HG03460 (cell line): ENCODE data around the gene NCOR1.
"Not testable (repeated sequence)": the region's sequence is repeated elsewhere in the genome, so short reads cannot be mapped to it uniquely, and the experiment has no call there.

Source experiments
- ATAC-seq: cut with Tn5 transposase; IDR thresholded peaks from one replicate; pipeline ENCODE4 v1.9.1; 2021; ENCODE audit not compliant: unreplicated experiment

The NCOR1 gene

DNA sequence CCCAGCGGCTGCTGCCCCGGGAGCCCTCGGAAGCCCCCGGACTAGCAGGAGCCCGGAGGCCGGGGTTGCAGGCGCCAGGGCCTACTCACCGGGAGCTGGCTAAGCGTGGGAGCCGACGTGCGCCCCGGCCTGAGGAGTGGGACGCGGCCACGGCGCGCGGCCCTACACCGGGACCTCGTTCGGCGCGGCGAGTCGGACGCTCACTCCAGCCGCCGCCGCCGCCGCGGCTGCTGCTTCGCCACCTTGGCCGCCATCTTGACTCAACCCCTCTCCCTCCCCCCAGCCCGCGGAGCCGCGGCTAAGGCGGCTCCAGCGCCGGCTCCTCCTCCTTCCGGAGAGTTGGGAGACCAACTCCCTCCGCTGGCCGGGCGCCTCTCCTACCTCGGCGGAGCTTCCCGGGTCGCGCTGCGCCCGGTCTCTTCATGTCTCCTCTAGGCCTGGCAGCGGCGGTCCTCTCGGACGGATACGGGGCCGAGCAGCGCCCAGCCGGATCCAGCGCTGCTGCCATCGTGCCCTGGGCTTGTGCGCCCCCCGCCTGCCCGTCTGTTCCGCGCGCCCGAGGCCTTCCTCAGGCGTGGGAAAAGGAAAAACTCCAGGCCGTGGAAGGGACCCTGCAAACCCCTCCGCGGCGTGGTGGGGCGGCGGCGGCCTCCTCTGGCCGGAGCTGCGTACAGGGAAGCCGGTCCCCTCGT is at the start of gene NCOR1:
TSS of gene NCOR1 (minus strand) at position 262 of the 692 bp plus-strand sequence. CDS start 20,965 bp downstream, outside the sequence.
- peak; percentile 62 for ATAC-seq

DNA sequence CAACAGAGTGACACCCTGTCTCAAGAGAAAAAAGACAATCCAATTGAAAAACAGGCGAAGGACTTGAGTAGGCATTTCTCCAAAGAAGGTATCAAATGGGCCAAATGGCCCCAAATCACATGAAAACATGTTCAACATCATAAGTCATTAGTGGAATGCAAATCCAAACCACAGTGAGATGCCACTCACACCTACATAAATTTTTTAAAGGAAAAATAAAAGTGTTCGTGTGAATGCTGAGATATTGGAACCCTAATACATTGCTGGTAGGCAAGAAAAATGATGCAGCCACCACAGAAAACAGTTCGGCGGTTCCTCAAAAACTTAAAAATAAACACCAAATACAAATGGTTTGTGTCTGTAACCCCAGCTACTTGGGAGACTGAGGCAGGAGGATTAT is 46.9 kb upstream of the NCOR1 start:
- ATAC-seq = no peak

DNA sequence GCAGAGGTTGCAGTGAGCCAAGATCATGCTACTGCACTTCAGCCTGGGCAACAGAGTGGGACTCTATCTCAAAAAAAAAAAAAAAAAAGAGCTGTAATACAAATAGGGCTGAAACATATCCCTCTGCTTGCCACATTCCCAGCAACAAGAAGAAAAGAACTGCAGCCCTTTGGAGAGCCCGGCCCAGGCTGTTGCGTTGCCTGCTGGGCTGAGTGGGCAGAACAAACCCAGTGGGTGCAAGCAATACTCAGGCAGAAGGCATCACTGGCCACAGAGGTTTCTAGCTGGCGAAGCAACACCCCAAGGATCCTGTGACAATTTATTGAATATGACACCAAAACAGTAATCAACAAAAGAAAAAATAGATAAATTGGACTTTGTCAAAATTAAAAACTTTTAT is 45.7 kb upstream of the NCOR1 start:
- ATAC-seq = no peak

DNA sequence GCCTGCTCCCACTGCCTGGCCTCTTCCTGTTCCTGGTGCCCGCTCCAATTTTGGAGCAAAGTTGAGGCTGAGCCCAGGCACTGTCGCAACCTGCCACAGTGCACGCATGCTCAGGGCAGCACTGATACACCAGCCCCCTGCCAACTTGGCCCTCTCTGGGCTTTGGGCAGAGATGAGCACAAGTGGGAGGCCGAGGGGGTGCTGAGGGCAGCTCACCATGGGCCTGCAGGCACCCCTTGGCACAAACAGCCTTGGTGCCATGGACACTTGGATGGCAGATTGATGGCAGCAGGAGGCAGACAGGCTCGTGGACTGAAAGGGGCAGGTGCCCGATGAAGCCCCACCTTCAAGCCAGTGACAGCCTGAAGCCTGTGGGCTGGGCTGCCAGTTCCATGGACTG is 44.6 kb upstream of the NCOR1 start:
- no peak for ATAC-seq

DNA sequence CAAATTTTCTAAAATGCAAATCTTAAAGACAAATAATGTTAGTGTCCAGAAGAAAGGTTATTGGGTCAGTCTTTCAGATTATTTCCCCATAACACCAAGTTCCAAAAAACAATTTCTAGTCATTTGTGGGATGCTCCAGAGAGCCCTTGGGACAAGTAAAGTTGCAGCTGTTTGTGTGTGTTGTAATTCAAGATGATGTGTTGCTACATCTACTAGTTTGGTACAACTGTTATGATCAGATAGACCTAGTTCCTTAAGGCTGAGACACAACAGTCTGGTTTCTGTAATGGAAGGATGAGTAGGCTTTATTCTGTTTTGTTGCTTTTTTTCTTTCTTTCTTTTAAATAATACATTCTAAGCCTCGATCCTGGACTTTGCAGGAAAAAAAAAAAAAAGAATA is 43.6 kb upstream of the NCOR1 start:
- no peak for ATAC-seq

DNA sequence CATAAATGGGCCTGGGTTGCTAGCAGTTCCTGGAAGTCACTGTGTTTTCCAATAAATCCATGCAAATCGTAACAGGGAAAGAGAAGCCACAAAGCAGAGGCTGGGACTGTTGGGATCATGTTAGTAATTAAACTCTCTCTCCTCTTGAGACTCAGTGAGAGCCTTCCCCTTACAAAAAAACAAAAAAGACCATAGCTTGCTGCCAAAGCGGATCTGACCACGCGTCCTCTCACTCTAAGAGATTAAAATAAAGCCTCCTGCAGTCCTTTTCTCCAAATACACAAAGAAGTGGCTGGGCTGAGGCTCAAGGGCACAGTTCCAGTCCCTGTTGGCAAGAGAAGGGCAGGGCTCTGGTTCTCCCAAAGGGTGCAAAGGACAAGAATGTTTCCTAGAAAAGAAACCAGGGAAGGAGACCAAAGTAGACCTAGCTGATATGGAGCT is 40.2 kb upstream of the NCOR1 start:
- no peak for ATAC-seq

DNA sequence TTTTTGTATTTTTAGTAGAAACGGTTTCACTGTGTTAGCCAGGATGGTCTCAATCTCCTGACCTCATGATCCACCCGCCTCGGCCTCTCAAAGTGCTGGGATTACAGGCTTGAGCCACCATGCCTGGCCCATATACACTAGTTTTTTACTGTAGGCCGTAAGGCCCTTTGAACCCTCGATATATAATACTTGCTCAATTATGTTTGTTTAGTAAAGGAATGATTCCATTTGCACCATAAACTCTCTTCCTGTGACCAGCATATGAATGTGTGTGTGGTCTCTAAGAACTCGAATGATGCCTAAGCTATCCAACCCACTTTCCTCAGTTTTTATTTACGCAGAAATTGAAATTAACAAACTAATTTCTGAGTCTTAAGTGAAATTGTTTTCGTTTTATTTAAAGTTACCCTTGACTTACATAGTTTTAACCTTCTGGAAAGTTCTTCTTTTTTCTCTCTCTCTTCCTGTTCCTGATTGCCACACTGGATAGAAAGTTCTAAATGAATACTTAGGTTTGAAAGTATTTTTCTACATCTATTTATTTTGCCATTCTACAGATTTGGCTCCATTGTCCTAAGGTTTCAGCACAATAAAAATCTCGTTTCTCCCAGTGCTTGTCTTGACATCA is 39.6 kb upstream of the NCOR1 start:
- ATAC-seq = no peak

DNA sequence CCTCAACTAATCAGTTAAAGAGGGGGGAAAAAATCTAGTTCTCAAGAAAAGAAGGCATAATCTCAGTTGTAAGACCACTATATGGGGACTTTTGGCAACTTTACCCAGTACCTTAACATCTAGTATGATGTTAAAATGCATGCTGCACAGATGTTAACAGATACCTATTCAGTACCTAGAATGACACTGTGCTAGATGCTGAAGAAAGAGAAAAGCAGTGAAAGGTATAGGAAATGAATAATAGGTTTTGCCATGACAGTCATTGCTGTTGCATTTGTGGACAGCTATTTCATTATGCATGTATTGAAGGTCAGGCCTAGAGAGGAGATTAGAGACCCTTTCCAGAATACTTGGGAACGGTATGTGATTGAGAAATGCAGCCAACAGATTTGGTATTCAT is 36.2 kb upstream of the NCOR1 start:
- no peak for ATAC-seq

DNA sequence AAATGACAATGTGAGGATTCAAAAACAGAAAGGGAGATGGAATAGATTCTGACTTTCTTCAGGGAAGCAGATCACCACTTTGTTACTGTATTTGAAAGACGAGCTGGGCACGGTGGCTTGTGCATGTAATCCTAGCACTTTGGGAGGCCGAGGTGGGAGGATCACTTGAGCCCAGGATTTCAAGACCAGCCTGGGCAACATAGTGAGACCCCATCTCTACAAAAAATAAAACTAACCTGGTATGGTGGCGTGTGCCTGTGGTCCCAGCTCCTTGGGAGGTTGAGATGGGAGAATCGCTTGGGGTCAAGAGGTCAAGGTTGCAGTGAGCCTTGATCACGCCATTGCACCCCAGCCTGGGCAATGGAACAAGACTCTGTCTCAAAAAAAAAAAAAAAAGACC is 35.7 kb upstream of the NCOR1 start:
- no peak for ATAC-seq

DNA sequence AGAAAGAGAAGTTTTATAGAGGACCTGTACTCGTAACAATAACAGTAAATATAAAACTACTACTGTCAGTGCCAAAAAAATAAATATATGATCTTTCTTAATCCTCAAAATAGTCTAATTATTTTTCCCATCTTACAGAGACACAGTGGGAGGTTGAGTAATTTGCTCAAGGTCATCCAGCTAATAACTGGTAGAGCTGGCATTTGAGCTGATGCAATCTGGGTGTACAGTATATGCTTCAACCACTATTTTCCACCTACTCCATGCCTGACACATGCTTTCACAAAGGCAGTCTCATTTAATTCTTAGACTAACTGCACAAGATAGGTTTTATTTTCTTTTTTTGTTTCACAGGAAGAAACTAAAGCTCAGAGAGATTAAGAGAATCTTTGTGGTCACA is 35.3 kb upstream of the NCOR1 start:
- no peak for ATAC-seq

DNA sequence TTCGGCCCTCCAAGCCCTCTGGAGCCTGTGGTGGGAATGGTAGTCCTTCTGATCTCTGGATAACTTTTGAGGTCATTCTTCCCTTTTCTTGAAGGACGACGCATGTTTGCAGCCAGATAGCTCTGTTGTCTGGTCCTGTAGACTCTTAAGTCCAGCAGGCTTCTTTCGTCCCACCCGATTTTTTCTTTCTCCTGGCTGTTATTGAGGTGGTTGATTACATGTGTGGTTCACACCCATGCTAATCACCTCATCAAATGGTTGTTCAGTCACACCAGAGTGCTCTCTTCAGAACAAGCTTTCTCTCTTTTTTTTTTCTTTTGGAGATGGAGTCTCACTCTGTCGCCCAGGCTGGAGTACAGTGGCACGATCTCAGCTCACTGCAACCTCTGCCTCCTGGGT is 32.3 kb upstream of the NCOR1 start:
- no peak for ATAC-seq

DNA sequence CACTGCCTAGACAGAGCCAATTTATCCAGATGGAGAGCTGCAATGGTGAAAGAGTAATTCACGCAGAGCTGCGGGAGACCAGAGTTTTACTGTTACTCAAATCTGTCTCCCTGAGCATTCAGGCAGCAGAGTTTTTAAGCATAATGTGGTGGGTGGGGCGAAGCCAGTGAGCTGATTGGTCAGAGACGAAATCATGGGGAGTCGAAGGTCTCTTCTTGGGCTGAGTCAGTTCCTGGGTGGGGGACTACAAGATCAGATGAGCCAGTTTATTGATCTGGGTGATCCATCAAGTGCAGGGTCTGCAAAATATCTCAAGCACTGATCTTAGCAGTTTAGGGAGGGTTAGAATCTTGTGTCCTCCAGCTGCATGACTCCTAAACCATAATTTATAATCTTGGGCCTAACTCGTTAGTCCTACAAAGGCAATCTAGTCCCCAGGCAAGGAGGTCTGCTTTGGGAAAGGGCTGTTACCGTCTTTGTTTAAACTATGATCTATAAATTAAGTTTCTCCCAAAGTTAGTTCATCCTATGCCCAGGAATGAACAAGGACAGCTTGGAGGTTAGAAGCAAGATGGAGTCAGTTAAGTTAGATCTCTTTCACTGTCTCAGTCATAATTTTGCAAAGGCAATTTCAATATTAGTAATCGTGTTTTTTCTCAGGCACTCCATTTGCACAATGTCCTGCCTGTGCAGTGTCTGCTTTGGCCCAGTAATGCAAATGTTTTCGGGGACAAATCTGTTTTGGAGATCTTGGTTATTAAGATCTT is 28.6 kb upstream of the NCOR1 start:
- no peak for ATAC-seq

DNA sequence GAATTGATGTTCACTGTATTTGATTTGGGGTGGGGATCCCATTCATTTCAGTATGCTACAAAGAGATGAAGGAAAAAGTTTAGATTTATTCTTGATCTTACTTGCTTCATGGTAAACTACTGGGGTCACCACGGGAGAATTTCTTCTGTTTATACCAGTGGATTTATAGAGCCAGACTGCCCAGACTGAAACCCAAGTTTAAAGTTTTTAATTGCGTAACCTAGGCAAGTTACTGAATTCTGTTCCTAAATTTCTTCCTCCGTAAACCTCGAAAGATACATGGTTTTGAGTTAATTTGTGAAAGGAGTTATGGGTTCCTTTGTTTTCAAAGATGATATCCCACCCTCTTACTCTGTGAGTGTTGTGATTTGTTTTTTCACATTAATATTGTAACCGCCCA is 28.1 kb upstream of the NCOR1 start:
- ATAC-seq = no peak

DNA sequence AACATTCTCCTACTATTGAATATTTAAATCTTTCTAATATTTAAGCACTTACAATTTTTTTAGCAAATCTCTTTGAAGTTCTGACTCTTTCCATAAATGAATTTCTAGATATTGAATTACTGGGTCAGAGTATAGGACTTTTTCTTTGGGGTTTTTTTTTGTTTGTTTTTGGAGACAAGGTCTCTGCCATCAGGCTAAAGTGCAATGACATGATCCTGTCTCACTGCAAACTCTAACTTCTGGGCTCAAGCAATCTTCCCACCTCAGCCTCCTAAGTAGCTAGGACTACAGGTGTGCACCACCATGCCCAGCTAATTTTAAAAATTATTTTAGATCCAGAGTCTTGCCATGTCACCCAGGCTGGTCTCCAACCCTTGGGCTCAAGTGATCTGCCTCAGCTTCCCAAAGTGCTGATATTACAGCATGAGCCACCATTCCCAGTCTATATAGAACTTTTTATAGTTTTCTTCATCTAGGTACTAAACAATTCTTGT is 26.6 kb upstream of the NCOR1 start:
- ATAC-seq = no peak

DNA sequence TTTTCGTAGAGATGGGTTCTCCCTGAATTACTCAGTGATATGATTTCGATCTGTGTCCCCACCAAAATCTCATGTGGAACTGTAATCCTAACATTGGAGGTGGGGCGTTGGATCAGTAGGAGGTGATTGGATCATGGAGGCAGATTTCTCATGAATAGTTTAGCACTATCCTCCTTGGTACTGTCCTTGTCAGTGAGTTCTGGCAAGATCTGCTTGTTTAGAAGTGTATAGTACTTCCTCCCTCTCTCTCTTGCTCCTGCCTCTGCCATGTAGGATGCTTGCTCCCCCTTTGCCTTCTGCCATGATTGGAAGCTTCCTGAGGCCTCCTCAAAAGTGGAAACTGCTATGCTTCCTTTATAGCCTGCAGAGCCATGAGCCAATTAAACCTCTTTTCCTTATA is 24.6 kb upstream of the NCOR1 start:
- ATAC-seq = no peak

DNA sequence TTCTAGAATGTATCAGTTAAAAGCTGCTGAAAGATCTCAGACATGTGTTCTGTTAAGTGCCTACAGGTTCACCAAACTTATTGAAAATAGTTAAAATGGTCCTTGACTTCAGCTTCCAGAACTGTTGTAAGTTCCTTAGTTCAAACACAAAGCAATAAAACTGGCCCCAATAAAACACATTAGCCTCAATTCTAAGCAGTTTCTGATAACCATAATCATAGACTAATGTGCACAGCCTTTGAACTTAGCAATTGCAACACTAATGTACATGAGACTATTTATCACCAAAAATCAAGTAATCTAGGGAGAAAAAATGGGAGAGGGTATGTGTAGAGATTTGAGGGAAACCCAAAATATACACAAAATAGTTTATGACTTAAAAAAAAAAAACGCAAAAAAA is 17.1 kb upstream of the NCOR1 start:
- ATAC-seq = no peak

DNA sequence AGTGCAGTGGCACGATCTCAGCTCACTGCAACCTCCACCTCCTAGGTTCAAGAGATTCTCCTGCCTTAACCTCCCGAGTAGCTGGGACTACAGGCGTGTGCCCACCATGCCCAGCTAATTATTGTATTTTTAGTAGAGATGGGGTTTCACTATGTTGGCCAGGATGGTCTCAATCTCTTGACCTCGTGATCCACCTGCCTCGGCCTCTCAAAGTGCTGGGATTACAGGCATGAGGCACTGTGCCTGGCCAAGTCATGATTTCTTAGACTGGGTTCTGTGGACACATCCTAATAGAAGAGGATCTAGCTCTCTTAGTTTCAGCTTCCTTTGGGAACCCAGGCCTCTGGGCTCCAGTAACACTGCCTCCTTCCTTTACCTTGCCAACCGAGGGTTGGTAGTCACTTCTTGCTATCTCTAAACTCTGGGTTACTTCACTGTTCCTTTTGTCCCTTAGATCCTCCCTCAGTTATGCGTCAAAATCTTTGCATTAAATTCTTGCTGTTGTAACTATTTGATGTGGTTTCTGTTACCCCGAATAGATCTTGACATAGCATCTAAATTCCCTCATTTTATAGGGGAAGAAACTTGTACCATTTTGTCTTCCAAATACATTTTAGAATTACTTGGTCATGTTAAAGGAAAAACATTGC is 14.7 kb upstream of the NCOR1 start:
- ATAC-seq = not testable (repeated sequence)

DNA sequence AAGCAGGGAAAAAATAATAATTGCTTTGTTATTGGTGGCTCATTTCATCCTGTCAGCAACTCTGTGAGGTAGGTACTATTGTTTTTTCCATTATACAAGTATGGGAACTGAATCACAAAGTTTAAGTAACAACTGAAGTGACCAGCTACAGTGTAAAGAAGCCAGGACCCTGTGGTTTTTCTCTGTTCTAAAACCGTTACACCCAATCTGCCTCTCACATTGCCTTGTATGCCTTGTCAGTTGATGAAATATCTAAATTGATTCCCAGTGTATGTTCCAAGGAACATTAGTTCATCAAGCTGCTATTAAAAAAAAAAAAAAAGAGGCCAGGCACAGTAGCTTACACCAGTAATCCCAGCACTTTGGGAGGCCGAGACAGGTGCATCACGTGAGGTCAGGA is 7.1 kb upstream of the NCOR1 start:
- no peak for ATAC-seq

DNA sequence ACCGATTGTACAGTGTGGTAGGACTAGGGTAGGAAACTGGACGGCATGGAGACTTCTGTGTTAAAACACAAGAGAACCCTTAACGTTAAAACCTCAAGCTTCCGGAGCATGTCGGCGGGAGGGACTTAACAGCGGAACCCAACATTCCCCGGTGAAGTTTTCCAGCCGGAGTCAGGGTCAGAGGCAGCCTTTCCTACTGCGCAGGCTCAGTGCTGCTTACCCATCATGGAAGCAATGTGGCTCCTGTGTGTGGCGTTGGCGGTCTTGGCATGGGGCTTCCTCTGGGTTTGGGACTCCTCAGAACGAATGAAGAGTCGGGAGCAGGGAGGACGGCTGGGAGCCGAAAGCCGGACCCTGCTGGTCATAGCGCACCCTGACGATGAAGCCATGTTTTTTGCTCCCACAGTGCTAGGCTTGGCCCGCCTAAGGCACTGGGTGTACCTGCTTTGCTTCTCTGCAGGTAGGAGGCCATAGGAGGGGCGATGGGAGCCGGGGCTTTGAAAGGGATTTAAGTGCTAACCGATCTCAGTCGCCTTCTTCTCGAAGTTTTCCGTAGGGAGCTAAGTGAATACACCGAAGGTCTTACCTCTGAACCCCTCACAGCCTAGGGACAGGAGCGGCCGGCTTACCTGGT is 1.8 kb upstream of the NCOR1 start, which contains the start of gene PIGL:
TSS of gene PIGL (plus strand) at position 209 of the 634 bp plus-strand sequence. CDS start at position 226, 17 bp downstream.
- ATAC-seq = peak; percentile 44

DNA sequence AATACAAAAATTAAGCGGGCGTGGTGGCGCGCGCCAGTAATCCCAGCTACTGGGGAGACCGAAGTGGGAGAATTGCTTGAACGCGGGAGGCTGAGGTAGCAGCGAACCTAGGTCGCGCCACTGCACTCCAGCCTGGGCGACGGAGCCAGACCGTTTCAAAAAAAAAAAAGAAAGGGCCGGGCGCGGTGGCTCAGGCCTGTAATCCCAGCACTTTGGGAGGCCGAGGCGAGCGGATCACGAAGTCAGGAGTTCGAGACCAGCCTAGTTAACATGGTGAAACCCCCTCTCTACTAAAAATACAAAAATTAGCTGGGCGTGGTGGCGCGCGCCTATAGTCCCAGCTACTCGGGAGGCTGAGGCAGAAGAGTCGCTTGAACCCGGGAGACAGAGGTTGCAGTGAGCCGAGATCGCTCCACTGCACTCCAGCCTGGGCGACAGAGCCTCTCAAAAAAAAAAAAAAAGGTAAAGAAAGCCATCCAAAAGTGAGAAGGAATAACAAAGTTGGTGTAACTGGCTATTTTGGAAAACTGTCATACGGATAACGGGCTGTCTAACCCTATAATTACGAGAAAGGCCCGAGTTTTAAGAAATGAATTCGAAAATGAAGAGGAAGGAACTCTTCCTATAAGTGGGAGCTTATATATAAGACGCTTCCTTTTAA is 1.1 kb upstream of the NCOR1 start:
- ATAC-seq = not testable (repeated sequence)
